ENCODE results near the gene DUSP10. TPM values are rescaled to one million over a fixed set of nuclear protein-coding genes. Genes with fewer than 3 reads are reported as not detected.

The DUSP10 gene
- total RNA-seq, 1 experiment from 2014 or later: 1.7 TPM

- Histone ChIP-seq H2AFZ (ENCODE audit: low read depth, low read length, poor library complexity, severe bottlenecking) (no peak overlapping the region), H3K4me1 (ENCODE audit: control insufficient read depth in 1 of 2, insufficient read depth in 2 of 2, low read length in 2 of 2) (no peaks in the 10 kb centered on the region), H3K27ac (ENCODE audit: low read depth, low read length) (no peak overlapping the region), H3K4me2 (ENCODE audit: low read length) (no peak overlapping the region), H3K79me2 (ENCODE audit: insufficient read depth, low read length) (no peaks in the 10 kb centered on the region), H3K9ac (ENCODE audit: low read length) (no peak overlapping the region), H3K9me3 (ENCODE audit: control insufficient read depth in 1 of 2, insufficient read depth in 1 of 2, low read depth in 1 of 2, low read length in 2 of 2) (no peaks in the 10 kb centered on the region), H3K27me3 (ENCODE audit: insufficient read depth, low read length) (no peaks in the 10 kb centered on the region), H4K20me1 (ENCODE audit: insufficient read depth) (no peaks in the 10 kb centered on the region), H3K36me3 (ENCODE audit: control insufficient read depth in 1 of 2, insufficient read depth in 2 of 2, low read length in 2 of 2) (no peaks in the 10 kb centered on the region), H3K4me3 (replicated peaks in 1 of 2; ENCODE audit: low read depth in 1 of 2, low read length in 2 of 2) (no peak overlapping the region), H3K9me2 (ENCODE audit: insufficient read depth) (no peaks in the 10 kb centered on the region)
- RAD21 ChIA-PET (ENCODE audit: low non-redundant PET in 1 of 2, low total read pairs in 2 of 2, uncharacterized antibody in 2 of 2, unreplicated experiment in 2 of 2): no interaction called here
- TF ChIP-seq POLR2A (IDR thresholded peaks at IDR 0.05; ENCODE audit: borderline replicate concordance, extremely low read depth, insufficient read depth, insufficient read length) (no peak), ZNF274 (IDR thresholded peaks at IDR 0.05; ENCODE audit: low read depth, low read length) (no peak), REST (IDR thresholded peaks at IDR 0.05; ENCODE audit: low read depth) (no peak), RAD21 (IDR thresholded peaks at IDR 0.05; ENCODE audit: low read depth) (no peak), SIN3A (IDR thresholded peaks at IDR 0.05; ENCODE audit: low read depth) (no peak), CEBPB (IDR thresholded peaks at IDR 0.05; ENCODE audit: low read depth) (no peak)
- TF ChIP-seq, protein P1, sequence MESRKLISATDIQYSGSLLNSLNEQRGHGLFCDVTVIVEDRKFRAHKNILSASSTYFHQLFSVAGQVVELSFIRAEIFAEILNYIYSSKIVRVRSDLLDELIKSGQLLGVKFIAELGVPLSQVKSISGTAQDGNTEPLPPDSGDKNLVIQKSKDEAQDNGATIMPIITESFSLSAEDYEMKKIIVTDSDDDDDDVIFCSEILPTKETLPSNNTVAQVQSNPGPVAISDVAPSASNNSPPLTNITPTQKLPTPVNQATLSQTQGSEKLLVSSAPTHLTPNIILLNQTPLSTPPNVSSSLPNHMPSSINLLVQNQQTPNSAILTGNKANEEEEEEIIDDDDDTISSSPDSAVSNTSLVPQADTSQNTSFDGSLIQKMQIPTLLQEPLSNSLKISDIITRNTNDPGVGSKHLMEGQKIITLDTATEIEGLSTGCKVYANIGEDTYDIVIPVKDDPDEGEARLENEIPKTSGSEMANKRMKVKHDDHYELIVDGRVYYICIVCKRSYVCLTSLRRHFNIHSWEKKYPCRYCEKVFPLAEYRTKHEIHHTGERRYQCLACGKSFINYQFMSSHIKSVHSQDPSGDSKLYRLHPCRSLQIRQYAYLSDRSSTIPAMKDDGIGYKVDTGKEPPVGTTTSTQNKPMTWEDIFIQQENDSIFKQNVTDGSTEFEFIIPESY (IDR thresholded peaks at IDR 0.05; ENCODE audit: extremely low read depth, insufficient replicate concordance, low read length): no peak
- POLR2A ChIA-PET: no interaction called here
- BruUV-seq (replicated peaks): no TSS peak
- DNase-seq (ENCODE audit: low read depth, low spot score): no peak
- ATAC-seq: no peak
- CTCF ChIA-PET: no interaction called here
- intact Hi-C loops (cut with micrococcal nuclease): no loop called here
These were observed 40.9 kb downstream of the DUSP10 start for GRCh38 chr1:221700948-221701347.

All from HCT116 (cell line).